Tibial nerve (tissue), 4 donors: ENCODE results near the gene ABCB11. TPM values are rescaled to one million over a fixed set of nuclear protein-coding genes. Genes with fewer than 3 reads are reported as not detected.
"Not testable (repeated sequence)": the region's sequence is repeated elsewhere in the genome, so short reads cannot be mapped to it uniquely, and the experiment has no call there.

Experiments
- DNase-seq, 2 donors: peaks; one replicate each; pipeline ENCODE4 v3.0.0-alpha.2; 2019; ENCODE audit warnings: low spot score in 2 of 2
- H3K27ac ChIP-seq, 4 donors: fragments of 200-600 bp; sonication (generic) in 3 of 4; one replicate each; pipeline ENCODE4 v1.5.1; 2017 to 2019; ENCODE audit warnings: mild to moderate bottlenecking in 1 of 4
- H3K27me3 ChIP-seq, 2 donors: fragments of 200-600 bp; sonication (generic) in 1 of 2; one replicate each; pipeline versions ENCODE4 v1.5.1 to v1.6.0; 2017 to 2019
- H3K36me3 ChIP-seq, 3 donors: fragments of 200-600 bp; sonication (generic); one replicate each; pipeline ENCODE4 v1.5.1; 2018 to 2019
- H3K4me1 ChIP-seq, 4 donors: fragments of 200-600 bp; sonication (generic) in 3 of 4; one replicate each; pipeline ENCODE4 v1.5.1; 2017 to 2019
- H3K4me3 ChIP-seq, 4 donors: fragments of 200-600 bp; sonication (generic) in 3 of 4; one replicate each; pipeline ENCODE4 v1.5.1; 2017 to 2019; ENCODE audit warnings: mild to moderate bottlenecking in 1 of 4, moderate library complexity in 1 of 4
- H3K9me3 ChIP-seq, 4 donors: fragments of 200-600 bp; sonication (generic) in 3 of 4; one replicate each; pipeline ENCODE4 v1.5.1; 2017 to 2019
- EP300 ChIP-seq, 2 donors: sonication (generic); formaldehyde crosslinking; IDR thresholded peaks; one replicate each; pipeline ENCODE4 v1.6.1; 2017; ENCODE audit warnings: antibody characterized with exemption in 2 of 2, mild to moderate bottlenecking in 1 of 2
- POLR2A ChIP-seq, 2 donors: fragments of 450-650 bp; IDR thresholded peaks; one replicate each; pipeline ENCODE4 v1.6.1; 2017; ENCODE audit warnings: antibody characterized with exemption in 2 of 2, mild to moderate bottlenecking in 2 of 2, moderate library complexity in 2 of 2
- WGBS, 2 donors: methylation state at CpG; one replicate each; pipeline ENCODE4 v1.1.5; 2018; 5-methylcytosine and 5-hydroxymethylcytosine counted together
- total RNA-seq, 4 donors: library from RNA; depleted of rRNA; stranded (reverse); fragments of >200 nt; gene quantifications; one replicate each; pipeline ENCODE4 v1.1.0, GENCODE V29; 2016
- TF ChIP-seq, protein P1 (sequence below), 5 experiments: fragments of 200-600 bp in 3 of 5; fragments of 450-650 bp in 2 of 5; sonication (generic) in 3 of 5; IDR thresholded peaks; one replicate each; pipeline ENCODE4 v1.5.1; 2016 to 2019; ENCODE audit warnings: antibody characterized with exemption in 5 of 5, mild to moderate bottlenecking in 3 of 5, moderate library complexity in 2 of 5

ABCB11 gene
- total RNA-seq, 4 donors from 2014 or later: 0.30 to 0.63 (median 0.39) TPM; not detected in 1

- TF ChIP-seq, protein P1, sequence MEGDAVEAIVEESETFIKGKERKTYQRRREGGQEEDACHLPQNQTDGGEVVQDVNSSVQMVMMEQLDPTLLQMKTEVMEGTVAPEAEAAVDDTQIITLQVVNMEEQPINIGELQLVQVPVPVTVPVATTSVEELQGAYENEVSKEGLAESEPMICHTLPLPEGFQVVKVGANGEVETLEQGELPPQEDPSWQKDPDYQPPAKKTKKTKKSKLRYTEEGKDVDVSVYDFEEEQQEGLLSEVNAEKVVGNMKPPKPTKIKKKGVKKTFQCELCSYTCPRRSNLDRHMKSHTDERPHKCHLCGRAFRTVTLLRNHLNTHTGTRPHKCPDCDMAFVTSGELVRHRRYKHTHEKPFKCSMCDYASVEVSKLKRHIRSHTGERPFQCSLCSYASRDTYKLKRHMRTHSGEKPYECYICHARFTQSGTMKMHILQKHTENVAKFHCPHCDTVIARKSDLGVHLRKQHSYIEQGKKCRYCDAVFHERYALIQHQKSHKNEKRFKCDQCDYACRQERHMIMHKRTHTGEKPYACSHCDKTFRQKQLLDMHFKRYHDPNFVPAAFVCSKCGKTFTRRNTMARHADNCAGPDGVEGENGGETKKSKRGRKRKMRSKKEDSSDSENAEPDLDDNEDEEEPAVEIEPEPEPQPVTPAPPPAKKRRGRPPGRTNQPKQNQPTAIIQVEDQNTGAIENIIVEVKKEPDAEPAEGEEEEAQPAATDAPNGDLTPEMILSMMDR (IDR thresholded peaks at IDR 0.05): no peak
- TF ChIP-seq EP300 (IDR thresholded peaks at IDR 0.05) (no peak), POLR2A (IDR thresholded peaks at IDR 0.05) (no peak)
- Histone ChIP-seq H3K9me3 (no peaks in the 10 kb centered on the region), H3K36me3 (no peaks in the 10 kb centered on the region), H3K4me1 (no peaks in the 10 kb centered on the region), H3K4me3 (no peak overlapping the region), H3K27me3 (no peaks in the 10 kb centered on the region), H3K27ac (no peak overlapping the region)
- no peak for DNase-seq
- WGBS, 2 donors: 88 to 89% methylated on average over 3 of the region's 3 CpGs
These were observed 12.7 kb downstream of the ABCB11 start for GRCh38 chr2:169018390-169018789.

- 50 to 56% methylated on average over 4 of the region's 4 CpGs for WGBS, 2 donors
- Histone ChIP-seq H3K27ac (no peak overlapping the region), H3K4me1 (no peaks in the 10 kb centered on the region), H3K4me3 (no peak overlapping the region), H3K27me3 (no peaks in the 10 kb centered on the region), H3K36me3 (no peaks in the 10 kb centered on the region), H3K9me3 (no peaks in the 10 kb centered on the region)
- no peak for DNase-seq
- TF ChIP-seq EP300 (IDR thresholded peaks at IDR 0.05) (no peak), POLR2A (IDR thresholded peaks at IDR 0.05) (no peak)
- TF ChIP-seq, protein P1 (IDR thresholded peaks at IDR 0.05): no peak
These were observed 15.2 kb downstream of the ABCB11 start for GRCh38 chr2:169015943-169016342.

DNA sequence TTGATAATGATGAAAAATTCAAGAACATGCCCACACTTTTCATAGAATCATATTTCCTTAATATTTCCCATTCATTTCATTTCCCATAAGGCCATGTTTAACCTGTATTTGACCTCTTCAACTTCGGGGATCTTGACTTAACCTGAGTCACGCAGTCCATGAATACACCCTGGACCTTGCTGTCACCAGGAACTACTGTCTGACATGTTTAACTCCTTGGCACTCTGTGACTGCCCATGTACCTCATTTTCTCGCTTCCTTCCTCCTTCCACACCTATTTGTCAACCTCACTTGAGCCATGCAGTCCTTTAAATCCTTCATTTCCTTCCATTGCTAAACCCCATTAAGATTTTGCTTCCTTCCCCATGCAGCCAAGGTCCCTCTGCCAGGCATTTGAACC, 16.3 kb downstream of the ABCB11 start:
- 77 to 81% methylated on average over 3 of the region's 3 CpGs for WGBS, 2 donors
- Histone ChIP-seq H3K27ac (no peak overlapping the region), H3K36me3 (no peaks in the 10 kb centered on the region), H3K4me1 (no peaks in the 10 kb centered on the region), H3K9me3 (no peaks in the 10 kb centered on the region), H3K27me3 (no peaks in the 10 kb centered on the region), H3K4me3 (no peak overlapping the region)
- TF ChIP-seq, protein P1 (IDR thresholded peaks at IDR 0.05): no peak
- TF ChIP-seq POLR2A (IDR thresholded peaks at IDR 0.05) (no peak), EP300 (IDR thresholded peaks at IDR 0.05) (no peak)
- DNase-seq: no peak

GRCh38 chr2:169013628-169014026, 17.5 kb downstream of the ABCB11 start:
- Histone ChIP-seq H3K27ac (no peak overlapping the region), H3K27me3 (no peaks in the 10 kb centered on the region), H3K4me1 (no peaks in the 10 kb centered on the region), H3K4me3 (peak overlapping the region in 1 of 4 donors; percentile 11), H3K36me3 (no peaks in the 10 kb centered on the region), H3K9me3 (no peaks in the 10 kb centered on the region)
- DNase-seq: no peak
- no peak for TF ChIP-seq EP300 (IDR thresholded peaks at IDR 0.05)
- TF ChIP-seq POLR2A (IDR thresholded peaks at IDR 0.05): no peak
- TF ChIP-seq, protein P1 (IDR thresholded peaks at IDR 0.05): no peak
- WGBS, 2 donors: 33 to 48% methylated on average over 4 of the region's 4 CpGs

DNA sequence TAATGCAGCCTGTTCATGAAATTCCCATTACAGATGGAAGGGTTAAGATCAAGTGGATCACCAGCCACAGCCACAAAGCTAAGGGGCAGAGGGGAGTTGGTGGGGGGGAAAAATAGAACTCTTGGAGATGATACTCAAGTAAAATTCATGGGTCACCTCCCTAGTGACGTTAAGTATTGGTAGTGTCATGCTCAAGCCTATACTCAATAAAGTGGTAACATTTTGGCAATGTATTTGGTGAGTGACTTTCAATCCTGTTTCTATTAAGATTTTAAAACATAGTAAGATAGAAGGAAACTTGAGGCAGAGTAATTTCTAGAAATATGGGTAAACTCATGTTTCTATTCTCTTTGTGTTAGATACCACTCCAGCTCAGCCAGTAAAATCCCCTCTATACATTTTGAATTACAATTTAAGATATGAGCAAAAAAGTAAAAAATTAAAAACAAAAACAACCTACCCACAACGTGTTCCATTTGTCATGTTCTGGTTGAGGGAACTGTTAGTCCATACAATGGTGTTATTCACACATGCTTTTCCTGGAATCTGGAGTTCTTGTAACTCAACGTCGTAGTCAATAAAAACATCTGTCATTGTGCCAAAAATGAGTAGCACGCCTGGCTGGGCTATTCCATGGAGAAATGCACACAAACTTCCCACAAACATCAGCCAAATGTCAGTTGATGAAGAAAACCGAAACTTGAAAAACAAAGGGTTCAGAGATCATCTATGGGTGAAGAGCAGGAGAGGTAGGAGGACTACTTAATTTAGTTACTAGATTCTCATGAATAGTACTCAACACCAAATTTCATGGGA, 18.1 kb downstream of the ABCB11 start:
- H3K36me3 ChIP-seq: no peaks in the 10 kb centered on the region
- no peaks in the 10 kb centered on the region for H3K9me3 ChIP-seq
- peak overlapping the region in 1 of 4 donors; percentile 11 for H3K4me3 ChIP-seq
- no peak for DNase-seq
- TF ChIP-seq EP300 (IDR thresholded peaks at IDR 0.05): no peak
- no peak for TF ChIP-seq POLR2A (IDR thresholded peaks at IDR 0.05)
- TF ChIP-seq, protein P1 (IDR thresholded peaks at IDR 0.05): no peak
- no peaks in the 10 kb centered on the region for H3K4me1 ChIP-seq
- 23 to 27% methylated on average over 6 of the region's 6 CpGs for WGBS, 2 donors
- no peak overlapping the region for H3K27ac ChIP-seq
- no peaks in the 10 kb centered on the region for H3K27me3 ChIP-seq

DNA sequence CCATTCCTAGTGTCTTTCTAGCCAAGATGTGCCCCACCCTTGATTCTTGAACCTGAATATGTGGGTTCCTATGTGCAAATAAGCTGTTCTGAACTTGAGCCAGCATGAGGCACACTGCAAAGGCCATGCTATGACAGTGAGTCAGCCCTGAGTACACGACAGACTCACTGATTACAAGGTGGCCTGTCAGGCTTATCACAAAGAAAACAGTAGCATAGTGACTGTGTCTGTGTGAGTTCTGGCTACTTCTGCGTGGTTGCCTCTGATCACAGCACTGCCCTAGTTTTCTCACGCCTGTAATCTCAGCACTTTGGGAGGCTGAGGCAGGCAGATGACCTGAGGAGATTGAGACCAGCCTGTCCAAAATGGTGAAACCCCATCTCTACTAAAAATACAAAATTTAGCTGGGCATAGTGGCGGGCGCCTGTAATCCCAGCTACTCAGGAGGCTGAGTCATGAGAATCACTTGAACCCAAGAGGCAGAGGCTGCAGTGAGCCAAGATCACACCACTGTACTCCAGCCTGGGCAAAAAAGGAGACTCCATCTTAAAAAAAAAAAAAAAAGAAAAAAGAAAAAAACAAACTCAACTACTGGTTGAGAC, 18.8 kb downstream of the ABCB11 start:
- 75 to 77% methylated on average over 5 of the region's 5 CpGs for WGBS, 2 donors
- H3K4me3 ChIP-seq, DNase-seq, H3K27ac ChIP-seq, H3K36me3 ChIP-seq, H3K9me3 ChIP-seq, H3K4me1 ChIP-seq, H3K27me3 ChIP-seq: not testable (repeated sequence)
